NCI-H2107 (cell line): ENCODE data around the gene POLR2E.
"Not testable (repeated sequence)": the region's sequence is repeated elsewhere in the genome, so short reads cannot be mapped to it uniquely, and the experiment has no call there.

ENCODE experiments used
- DNase-seq: peaks from one replicate; lab custom pipeline; 2025; lab: John Stamatoyannopoulos, UW

The POLR2E gene

DNA sequence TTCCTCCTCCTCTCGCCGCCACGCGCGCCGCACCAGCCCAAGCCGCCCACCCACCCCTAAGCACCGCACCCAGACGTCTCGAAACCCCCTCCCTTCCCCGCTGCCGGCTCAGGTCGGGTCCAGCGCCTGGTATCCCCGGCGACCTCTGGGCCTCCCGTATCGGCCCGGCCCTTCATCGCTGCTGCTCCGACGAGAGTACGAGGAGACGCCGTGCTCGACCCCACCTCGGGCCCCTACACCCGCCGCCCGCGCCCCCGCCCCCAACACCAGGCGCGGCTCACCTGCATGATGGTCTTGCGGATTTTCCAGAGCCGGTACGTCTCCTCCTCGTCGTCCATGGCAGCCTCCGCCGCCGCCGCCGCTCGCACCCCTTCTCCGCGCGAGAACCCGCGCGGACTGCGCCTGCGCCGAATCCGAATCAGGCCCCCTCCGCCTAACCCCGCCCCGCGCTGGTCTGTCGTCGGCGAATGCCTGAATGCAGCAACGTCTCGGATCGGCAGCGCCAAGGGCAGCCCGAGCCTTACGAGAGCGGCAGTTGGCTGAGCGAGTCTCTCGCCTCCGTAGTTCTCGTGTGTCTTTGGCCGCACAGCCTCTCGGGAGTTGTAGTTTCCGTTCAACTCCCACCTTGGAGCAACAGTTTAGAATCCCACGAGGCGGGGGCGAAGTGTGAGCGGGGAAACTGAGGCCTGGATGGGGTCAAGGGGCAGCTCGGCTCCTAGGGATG, at the start of gene POLR2E:
Gene POLR2E, minus strand, starts transcription at position 398 of the 724 bp plus-strand sequence. Its CDS starts 60 bp downstream, at position 338.
- DNase-seq = peak; percentile 93

DNA sequence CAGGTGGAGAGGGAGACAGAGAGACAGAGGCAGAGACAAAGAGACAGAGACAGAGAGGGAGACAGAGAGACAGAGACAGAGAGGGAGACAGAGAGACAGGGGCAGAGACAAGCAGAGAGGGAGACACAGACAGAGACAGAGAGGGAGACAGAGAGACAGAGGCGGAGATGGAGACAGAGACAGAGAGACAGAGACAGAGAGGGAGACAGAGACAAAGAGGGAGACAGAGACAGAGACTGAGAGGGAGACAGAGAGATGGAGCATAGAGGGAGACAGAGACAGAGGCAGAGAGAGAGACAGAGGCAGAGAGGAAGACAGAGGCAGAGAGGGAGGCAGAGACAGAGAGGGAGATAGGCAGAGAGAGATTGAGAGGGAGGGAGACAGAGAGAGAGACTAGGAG, 49.6 kb upstream of the POLR2E start:
- no peak for DNase-seq

DNA sequence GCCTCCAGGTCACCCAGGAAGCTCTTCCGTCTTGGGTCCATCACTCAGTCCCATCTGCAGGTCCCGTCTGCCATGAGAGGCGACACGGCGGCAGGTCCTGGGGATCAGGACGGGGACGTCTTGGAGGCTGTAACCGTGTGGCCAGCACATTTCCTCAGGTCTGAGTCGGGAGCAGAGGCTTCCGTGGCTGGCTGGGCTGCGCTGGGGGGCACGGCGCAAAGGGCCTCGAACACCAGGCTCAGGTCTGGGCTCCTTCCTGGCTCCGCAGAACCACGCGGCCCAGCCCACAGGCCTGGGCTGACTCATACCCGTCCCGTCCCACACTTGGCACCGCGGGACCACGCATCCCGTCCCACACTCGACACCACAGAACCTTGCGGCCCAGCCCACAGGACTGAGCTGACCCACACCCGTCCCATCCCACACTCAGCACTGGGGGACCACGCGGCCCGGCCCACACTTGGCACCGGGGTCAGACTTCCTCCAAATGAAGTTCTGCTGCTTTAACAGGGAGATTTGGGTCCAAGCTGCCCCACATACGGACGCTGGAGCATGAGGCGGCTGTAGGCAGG, 48.7 kb upstream of the POLR2E start:
- no peak for DNase-seq

DNA sequence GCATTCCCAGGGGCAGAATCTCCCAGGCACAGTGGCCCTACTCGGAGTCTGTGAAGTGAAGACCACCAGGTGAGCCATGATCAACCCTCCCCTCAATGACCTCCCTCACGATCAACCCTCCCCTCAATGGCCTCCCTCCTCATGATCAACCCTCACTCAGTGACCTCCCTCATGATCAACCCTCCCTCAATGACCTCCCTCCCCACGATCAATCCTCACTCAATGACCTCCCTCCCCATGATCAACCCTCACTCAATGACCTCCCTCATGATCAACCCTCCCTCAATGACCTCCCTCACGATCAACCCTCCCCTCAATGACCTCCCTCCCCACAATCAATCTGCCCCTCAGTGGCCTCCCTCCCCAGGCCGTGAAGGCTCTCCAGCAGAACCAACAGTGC, 46.8 kb upstream of the POLR2E start:
- DNase-seq = no peak

DNA sequence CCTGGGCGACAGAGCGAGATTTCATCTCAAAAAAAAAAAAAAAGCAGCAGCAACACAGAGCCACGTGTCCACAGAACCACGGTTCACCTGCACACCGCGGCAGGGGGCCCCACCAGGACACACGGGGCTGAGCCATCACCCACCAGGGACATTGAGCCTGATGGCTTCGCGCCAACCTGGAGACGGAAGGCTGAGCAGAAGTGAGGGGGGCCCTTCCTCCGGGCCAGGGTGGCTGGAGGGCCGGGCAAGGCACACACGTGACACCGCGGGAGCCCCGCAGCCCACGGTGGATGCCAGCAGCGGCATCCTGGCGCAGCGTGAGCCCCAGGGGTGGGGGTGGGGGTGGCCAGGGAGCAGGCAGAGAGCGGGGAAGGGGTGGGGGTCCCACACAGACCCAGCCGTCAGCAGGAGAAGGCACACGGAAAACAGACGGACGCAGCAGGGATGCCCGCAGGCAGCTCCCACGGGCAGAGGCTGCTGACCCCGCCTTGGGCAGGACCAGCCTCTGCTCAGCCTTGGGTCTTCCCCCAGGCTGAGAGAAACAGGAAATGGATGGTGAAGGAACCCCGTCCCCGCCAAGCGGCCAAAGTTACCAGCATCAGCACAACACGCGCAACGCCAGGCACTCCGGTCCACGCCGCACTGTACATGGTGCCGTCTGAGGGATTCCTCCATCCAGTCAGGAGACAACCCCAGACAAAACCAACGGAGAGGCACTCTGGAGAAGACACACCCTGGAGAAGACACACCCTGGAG, 45.3 kb upstream of the POLR2E start:
- no peak for DNase-seq

DNA sequence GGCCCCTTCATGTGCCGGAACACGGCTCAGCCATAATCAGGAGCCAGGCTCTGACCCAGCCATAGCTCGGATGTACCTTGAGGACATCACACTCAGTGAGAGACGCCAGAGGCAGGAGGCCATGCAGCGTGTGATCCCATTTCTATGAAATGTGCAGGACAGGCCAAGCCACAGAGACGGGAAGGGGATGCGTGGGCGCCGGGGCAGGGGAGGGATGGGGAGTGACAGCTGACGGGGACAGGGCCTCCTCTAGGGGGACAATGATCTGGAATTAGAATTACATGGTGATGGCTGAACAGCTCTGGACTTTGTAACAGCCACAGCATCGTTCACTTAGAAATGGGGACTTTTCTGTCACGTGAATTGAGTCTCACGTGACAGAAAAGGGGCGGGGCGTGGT, 44.0 kb upstream of the POLR2E start:
- DNase-seq = no peak

DNA sequence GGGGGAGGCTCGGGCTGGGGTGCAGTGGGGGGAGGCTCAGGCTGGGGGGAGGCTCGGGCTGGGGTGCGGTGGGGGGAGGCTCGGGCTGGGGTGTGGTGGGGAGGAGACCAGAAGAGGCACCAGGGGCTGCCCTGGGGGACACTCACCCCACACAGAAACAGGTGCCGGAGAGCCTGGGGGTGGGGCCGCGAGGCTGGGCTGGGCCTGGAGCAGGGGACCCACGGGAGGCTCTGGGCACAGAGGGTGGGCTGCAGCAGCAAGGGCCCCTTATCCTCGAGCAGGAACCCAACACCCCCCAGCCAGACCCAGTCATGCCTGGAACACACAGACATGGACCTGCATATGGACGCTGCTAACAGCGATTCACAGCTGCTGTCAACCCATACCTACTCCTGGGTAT, 42.9 kb upstream of the POLR2E start:
- DNase-seq = no peak

DNA sequence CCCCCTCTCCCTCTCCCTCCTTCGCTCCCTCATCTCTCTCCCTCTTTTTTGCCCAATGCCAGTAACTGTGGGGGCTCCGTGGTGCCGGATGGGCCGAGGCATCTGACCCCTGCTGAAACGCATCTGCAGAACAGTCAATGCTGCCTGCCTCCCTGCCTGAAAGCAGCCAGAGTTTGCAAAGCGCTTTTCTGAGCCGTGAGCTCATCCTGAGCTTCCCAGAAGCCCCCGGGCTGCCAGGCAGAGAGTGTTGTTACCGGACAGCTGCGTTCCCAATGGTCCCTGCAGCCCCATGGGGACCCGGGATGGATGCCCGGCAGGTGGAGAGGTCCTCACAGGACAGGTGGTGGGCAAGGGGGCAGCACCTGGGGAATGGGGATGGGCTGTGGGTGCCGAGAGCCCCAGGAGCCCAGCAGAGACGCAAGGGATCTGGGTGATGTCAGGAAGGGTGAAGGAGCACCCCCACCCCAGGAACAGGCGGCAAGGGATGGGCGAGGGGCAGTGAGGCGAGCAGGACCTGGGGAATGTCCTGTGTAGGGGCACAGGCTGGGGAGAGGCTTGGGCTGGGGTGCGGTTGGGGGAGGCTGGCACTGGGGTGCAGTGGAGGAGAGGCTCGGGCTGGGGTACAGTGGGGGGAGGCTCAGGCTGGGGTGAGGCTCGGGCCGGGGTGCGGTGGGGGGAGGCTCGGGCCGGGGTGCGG, 41.6 kb upstream of the POLR2E start:
- DNase-seq = no peak

DNA sequence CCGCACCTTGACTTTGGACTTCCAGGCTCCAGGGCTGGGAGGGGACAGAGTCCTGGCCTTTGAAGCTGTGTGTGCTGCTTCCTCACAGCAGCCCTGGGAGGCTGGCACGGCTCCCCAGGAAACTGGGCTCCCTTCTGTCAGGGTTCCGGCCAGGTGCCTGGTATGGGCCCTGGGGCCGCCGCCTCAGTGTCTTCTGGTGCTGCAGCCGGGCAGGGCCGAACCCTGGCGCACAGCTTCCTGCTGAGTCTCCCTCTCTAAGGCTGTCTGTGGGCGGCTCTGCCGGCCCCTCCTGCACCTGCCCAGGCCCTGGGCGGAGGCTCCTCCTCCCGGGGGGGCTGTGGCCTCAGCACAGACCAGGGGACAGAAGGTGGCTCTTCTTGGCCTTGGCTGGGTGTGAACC, 41.0 kb upstream of the POLR2E start:
- no peak for DNase-seq

DNA sequence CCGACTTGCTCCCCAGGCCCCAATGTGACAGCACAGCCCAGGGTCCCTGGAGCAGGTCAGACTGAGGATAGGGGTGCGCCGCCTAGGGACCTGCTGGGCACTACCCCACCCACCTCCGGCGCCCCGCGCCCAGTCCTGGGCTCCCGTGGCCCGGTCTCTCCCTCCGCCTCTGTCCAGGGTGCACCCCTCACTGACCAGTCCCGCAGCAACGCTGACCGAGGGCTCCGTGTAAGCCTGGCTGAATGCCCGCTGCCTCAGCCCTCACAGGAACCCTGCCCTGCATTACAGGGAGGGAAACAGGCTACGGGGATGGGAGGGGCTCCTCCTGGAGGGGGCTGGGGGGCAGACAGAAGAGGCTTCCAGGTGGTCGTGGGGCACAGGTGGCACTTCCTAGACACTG, 40.3 kb upstream of the POLR2E start:
- DNase-seq = no peak

DNA sequence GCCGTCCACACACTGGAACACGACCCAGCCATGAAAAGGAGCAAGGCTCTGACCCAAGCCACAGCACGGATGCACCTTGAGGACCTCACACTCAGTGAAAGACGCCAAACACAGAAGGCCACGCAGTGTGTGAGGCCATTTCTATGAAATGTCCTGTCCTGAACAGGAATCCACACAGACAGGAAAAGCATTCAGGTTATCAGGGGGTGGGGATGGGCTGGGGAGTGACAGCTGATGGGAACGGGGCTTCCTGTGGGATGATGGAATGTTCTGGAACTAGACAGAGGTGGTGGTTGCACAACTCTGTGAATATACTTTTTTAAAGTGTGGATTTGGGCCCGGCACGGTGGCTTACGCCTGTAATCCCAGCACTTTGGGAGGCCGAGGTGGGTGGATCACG, 39.3 kb upstream of the POLR2E start:
- no peak for DNase-seq

DNA sequence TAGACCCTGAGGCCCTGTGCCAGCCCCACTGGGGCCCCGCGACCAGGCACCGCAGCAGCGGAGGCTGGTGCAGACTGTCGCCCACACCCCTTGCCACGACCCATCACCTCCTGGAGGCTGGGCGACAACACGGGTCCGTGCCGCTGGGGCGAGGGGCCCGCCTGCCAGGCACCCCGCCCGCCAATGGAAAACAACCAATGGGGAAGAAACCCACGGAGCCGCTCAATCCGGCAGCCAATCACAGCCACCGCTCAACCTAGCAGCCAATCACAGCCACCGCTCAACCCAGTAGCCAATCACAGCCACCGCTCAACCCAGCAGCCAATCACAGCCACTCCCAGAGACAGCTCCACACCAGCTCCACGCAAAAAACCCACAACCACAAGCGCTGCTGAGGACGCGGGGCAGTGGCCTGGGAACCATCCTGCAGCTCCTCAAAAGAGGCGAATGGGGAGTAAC, 38.3 kb upstream of the POLR2E start:
- no peak for DNase-seq

DNA sequence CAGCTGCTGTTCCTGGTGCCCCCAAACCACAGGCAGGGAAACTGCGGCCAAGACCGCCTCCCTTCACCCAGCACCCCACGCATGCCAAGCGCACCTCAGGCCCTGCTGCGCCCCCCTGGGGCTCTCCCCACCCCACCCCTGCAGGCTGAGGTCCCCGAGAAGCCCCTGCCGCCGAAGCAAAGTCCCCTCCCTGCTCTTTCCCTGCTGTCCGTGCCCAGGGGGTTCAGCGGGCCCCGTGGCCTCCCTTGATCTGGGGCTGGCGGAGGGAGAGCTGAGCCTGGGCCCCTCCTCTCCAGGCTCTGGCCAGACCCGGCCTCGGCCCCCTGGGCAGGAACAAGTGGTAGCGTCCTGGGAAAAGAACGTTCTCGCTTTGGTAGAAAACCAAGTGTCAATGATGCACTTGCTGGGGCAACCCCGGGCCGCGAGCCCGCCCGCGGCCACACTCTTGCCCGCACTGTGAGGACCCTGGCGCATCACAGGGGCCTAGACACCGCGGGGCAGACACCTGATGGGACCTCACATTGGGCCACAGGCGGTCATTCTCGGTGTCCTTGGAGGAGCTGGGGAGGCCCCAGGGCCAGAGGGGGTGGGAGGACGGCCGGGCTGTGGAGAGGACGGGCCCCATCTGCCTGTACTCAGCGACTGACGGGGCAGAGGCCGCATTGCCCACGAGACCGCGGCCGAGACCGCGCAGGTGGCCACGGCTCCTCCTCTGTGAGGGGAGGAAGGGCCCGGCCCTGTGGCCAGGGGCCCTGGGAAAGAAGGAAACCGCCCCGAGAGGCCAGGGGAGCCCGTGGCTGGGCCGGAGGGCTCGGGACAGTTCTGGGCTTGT, 37.6 kb upstream of the POLR2E start:
- no peak for DNase-seq

DNA sequence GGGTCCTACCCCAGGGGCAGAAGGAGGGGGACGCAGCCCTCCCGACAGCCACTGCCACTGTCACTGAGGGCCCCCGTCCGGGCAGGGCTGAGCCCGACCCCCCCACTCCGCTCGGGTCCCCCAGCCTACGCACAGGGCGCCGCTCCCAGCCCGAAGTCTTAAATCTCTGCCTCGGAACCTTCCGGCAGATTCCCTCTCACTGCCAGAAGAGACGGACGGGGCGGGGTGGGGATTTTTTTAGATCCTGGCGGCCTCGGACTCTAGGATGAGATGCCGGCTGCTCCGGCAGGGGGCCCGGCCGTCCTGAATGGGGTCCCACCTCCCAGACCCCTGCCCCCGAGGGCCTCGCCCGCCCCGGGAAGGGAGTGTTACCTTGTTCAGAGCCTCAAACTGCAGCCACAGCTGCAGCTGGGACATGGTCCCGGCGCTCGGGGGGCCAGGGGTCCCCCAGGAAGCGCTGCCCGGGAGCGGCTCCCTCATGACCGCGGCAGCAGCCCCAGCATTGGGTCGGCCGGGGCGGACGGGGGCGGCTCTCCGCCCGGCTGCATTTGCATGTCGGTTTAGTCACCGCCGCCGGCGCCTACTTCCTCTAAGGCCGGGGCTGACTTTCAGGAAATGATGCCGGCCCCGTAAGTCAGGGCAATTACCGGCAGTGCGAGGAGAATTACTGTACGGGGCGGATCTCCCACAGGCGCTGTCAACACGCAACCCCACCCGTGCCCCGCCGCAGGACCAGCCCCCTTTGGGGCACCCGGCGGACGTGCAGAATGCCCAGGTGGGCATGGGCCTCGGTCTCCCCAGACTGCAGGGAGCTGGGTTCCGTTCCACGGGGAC, 36.8 kb upstream of the POLR2E start:
- DNase-seq = no peak

DNA sequence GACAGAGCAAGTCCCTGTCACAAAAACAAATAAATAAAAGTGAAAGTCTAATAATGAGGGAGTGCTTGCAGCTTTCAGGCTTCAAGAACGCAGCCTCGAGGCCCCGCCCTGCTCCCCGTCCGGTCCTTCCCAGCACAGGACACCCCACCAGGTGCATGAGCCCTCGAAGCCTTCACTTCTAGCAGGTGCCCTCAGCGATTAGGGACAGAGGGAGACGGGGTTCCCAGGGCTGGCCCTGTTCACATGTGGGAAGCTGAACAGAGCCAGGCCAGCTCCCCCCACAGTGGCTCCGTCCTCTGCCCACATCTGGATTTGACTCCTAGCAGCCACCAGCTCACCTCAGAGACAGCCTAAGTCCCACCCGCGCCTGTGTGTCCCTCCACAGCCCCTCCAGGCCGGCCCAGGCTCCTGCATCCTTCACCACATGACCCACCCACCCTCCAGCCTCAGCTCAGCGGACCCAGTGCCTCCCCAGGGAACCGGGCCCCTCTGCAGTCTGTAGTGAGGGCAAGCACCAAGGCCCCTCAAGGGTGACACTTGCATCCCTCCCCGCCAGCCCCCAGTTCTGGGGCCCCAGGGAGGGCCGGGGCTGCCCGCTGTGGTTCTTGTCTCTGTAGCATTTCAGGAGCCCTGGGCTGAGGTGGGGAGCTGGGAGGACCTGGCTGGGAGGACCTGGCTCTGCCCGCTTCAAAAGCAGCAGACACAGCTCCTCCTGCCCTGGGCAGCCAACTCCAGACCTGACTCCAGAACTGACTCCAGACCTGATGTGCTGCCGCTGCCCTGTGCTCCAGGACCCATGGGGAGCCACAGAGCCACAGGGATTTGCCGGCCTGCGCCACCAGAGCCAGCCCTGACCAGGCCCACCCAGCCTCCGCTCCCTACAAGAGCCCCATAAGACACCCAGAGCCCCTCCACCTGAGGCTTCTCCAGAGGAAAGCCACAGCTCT, 35.9 kb upstream of the POLR2E start:
- DNase-seq = no peak

DNA sequence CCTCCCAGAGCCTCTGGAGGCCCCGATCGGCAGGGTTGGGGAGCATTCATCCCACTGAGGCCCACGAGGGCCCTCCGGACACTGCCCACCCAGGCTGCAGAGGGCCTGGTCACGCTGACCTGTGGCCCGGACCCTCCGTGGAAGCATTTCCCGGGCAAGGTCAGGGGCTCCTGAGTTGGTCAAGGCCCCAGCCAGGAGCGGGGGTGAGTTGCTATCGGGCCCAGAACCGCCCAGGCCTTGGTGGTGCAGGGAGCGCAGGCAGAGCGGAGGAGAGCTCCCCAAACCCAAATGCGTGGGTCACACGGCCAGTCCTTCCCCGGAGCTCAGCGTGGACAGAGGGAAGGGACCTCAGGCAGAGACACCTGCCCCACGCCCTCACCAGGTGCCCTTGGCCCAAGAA, 34.4 kb upstream of the POLR2E start:
- DNase-seq = no peak

DNA sequence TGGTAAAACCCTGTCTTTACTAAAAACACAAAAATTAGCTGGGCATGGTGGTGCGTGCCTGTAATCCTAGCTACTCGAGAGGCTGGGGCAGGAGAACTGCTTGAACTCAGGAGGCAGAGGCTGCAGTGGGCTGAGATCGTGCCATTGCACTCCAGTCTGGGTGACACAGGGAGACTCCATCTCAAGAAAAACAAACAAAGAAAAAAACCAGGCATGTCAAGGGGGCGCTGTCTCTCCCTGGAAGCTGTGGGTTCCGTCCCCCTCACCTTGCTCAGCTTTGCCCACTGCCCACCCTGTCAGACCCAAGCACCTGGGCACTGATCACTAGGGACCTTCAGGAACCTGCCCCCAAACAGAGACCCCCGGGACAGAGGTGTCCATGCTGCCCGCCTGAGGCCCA, 33.9 kb upstream of the POLR2E start:
- not testable (repeated sequence) for DNase-seq

DNA sequence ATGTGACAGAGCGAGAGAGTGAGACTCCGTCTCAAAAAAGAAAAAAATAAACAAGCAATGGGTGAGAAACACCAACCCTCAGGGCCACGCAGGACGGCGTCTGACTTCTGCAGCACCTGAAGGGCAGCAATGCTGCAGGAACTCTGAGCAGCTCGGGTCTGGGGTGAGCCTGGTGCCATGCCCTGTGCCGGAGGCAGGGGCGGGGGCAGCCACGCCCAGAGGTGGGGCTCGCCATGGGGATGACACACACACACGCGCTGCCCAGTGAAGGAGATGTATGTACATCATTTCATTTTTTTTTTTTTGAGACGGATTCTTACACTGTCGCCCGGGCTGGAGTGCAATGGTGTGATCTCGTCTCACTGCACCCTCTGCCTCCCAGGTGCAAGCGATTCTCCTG, 32.9 kb upstream of the POLR2E start:
- no peak for DNase-seq

DNA sequence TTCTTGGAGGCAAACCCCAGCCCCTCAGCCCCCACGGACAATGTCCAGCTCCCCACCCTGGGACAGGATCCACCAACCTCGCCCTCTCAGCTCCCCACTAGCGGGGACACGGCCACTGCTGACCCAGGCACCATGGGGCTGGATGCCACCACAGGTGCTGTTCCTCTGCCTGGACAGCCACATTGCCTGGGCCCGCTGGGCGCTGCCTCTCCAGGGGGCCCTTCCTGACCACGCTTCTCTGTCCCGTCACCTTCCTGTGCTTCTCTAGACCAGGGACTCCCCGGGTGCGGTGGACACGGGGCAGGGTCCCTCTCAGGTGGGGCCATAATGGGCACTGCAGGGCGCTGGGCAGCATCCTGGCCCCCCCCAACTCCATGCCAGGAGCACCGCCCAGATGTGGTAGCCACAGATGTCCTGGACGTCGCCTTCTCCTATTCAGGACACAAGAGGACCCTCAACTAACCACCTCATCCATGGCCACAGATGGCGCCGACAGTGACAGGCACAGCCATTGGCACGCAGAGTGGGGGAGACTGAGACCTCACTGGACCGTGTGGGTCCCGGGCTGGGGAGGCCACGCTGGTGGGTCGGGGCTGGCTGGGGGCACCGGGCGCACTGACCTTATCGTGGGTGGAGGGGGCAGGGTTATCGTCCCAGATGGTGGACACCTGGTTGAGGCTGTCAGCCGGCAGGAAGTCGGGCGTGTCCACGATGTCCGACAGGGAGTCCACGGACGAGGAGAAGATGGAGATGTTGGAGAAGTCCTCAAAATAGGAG, 32.0 kb upstream of the POLR2E start:
- no peak for DNase-seq
